IPS-NIHi7 (cell line): Measurements from ENCODE around the gene SLX4.

Experiments used
- DNase-seq: peaks from one replicate; pipeline ENCODE4 v3.0.0; 2012; ENCODE audit warnings: mixed read lengths; ENCODE audit errors: extremely low spot score

Gene SLX4

DNA sequence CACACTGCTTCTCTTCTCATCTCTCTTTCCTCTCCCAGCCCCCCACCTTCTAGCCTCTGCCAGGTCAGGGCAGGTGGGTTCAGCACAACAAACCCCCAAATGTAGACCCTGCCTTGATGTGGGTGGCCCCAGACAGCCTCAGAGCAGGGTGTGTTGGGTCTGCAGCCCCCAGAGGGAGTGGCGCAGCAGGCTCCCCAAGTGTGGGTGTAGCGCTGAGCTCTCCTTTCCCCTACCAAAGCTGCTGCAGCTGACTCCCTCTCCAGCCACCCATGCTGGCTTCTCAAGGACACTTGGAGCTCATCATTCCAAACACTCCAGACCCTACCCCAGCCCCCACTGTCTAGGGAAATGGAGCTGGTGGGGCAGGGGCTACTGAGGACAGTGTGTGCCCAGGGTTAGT, 61.5 kb downstream of the SLX4 start:
- no peak for DNase-seq

DNA sequence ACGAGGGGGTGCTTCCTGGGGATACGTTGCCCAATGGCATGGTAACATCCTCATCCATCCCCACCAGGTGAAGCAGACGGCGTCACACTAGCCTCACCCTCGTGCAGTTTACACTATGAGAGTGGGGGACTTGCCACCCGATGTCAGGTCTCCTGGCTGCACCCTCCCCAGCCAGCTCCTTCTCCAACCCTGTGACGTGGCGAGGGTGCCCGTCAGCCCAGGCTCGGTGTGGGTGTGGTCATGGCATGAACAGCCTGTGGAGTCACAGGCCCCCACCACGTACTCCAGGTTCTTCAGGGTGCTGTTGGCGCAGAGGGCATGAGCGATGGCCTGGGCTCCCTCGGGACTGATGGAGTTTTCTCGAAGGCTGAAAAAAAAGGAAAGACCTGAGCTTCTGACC, 62.5 kb downstream of the SLX4 start:
- no peak for DNase-seq

DNA sequence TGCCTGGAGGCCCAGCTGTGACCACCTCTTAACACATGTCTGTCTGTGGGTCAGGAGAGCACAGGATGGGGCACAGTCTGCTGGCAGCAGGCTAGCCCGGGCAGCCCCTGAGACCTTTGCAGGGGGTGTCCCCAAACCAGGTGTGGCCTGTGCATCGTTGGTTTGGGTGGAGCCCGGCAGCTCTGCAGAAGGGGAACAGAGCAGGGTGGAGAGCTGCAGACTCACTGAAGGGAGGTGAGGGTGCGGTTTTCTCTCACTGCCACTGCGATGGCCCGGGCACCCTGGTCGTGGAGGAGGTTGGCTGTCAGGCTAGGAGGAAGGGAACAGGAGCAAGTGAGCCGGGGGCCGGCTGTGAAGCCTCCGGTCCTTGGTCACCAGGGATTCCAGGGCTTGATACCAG, 63.0 kb downstream of the SLX4 start:
- DNase-seq: no peak

DNA sequence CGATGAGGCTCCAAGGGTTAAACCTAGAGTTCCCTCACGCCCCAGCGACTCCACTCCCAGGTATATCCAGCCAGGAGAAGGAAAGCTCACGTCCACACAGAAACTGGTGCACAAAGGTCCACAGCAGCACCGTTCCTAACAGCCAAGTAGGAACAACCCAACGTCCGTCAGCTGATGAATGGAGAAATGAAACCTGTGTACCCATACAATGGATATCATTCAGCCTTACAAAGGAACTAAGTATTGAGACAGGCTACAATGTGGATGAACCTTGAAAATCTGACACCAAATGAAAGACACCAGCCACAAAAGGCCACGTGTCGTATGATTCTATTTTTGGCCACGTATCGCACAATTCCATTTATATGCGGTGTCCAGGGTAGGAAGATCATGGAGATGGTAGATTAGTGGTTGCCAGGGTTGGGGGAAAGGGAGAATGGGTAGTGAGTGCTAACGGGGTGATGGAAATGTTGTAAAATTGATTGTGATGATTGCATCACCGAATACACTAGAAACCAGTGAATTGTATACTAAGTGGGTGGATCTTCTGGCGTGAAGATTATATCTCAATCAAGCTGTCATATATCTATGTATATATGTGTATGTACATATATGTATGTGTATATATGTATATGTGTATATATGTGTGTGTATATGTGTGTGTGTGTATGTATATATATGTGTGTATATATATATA, 64.3 kb downstream of the SLX4 start:
- DNase-seq: no peak

DNA sequence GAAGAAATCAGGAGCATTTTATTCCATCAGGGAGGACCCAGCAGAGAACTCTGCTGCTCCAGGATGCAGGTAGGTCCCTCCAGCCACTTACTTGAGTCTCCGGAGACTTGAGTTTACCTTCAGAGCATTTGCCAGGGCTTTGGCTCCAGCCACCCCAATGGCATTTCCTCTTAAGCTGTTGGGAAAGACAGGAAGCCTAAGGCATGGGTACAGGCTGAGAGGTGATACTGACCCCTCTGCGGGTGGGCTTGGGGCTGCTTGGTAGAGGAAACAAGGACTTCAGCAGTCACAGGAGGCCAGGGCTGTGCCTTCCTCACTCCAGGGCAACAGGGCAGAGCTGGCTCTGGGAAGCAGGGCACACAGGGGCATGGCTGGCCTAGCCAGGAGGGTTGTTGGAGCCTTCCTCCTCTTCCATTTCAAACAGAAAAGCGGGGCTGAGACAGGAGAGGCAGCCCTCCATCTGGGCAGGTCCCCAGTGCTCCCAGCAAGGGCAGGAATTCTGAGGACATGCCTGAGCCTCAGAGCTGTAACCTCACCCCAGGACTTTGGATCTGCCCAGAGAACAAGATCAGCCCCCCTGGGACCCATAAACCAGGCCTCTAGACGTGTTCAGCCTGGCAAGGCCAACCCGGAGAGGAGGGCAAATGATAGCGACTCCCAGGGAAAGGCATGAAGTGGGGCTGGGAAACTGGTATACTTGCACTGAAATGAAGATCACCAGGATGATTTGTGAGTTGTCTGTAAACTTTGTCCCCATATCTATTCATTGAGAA, 68.6 kb downstream of the SLX4 start:
- no peak for DNase-seq

DNA sequence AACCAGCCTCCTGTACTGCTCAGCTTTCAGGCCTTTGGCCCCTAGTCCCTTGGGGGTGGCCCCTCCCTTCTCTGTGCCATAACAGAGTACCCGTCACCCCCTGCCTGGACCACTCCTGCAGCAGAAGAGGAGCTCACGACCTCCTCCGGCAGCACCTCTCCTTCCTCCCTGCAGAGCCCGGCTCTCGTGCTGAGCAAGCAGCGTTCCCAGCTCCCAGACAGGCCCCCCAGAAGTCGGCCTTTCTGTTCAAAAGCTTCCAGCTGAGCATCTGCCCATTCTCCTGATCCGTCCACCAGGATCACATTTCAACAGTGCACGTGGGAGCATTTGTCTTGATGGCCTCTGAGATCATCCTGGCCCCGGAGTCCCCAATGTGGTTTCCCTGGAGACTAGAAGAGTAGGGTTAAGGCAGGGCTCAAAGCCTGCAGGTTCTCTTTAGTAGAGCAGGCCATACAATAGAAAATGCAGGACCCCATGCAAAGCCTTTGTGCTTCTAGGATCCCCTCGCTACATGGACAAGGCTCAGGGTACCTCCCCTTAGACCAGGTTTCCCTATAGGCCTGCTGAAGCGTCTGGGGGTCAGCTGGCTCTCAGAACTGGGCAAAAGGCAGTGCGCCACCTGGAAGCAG, 69.8 kb downstream of the SLX4 start:
- DNase-seq: no peak

DNA sequence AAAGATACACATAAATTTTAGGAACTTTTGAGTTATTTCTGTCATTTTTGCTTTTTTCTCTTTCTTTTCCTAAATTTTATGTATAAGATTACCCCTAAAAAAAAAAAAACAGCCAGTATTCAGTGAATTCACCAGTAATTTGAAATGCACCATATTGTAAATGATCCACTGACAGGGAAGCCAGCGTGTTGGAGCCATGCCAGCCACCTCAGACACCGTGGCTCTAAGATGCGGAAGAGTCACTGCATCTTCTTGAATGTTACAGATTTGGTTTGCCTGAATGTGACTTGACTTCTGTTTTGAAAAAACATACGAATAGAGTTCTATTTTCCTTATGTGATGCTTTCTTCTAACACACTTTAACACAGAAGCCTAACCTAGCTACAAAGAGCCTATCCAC, 73.2 kb downstream of the SLX4 start:
- no peak for DNase-seq

DNA sequence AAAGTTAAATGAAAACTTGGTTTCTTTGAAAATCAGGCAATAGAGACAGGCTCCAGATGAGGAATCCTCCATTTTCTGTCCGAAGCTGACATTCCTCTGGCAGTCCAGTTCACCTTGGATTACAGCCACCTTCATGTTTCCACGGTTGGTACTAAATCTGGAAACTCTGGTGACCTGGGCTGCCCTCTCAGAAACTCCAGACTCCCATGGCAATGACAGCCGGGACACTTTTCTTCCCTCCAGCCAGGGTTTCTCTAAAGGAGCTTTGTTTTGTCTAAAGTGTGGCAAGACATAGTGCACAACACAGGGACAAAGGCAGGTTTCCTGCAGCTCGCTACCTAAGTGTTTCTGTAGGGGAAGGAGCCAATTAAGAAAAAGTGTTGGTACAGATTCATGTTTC, 74.6 kb downstream of the SLX4 start:
- DNase-seq: no peak

DNA sequence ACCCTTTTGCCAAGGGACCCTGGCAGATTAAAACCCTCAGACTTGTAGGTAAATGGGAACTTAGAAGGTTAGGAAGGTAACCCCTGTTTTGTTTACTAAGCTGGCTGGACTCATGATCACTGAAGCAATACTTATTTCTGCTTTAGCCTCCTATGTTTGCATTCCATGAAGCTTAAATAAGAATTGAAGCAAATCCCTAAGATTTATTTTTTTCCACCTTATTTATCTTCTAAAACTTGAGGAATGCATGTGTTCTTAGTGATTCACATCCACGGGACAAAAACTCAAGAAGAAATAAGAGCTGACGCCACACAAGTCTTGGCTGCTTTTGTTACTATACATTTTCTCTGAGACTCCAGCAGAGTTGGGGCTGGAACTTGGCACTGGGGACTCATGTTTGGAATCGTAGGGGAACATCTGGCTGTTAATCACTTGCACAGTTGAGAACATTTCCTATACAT, 75.1 kb downstream of the SLX4 start:
- DNase-seq: no peak

DNA sequence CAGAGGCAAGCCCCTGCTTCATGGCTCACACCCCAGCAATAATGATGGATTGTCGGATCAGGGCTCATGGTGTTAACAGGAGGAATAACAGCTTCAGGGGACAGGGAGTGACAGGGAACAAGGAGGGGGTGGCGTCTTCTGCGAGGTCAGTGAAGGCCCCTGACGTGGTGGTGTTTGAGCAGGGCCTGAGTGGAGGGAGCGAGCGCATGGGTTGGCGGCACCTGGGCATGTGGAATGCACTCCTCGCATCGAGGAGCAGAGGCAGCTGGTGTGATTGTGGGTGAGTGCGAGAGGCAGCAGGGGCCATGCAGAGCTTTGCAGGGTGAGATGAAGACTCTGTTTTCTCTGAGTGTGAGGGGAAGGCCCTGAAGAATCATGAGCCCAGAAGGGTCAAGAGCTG, 77.3 kb downstream of the SLX4 start:
- no peak for DNase-seq

DNA sequence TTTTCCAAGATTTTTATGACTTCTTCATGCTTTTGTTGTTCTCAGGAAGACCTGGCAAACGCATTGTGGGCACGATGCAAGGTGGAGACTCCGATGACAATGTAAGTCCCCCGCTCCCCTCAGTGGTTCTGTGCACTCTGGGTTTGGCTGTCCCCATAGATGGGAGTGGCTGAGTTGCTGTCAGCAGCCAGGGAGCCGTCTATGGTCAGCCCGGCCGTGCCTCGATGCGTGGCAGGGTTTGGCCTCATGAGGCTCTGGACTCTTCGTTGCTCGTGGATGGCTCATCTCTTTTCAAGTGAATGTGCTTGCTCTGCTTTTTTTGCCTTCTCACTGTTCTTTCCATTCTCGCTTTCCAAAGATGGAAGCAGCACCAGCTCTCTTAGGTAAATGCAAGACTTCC, 78.7 kb downstream of the SLX4 start:
- no peak for DNase-seq
